Muscle of leg (tissue), 11 donors: ENCODE results near the gene NRAP. TPM values are rescaled to one million over a fixed set of nuclear protein-coding genes. Genes with fewer than 3 reads are reported as not detected.

Source experiments
- DNase-seq: peaks from one replicate; pipeline ENCODE4 v3.0.0; 2013
- H3K27ac ChIP-seq: one replicate; pipeline ENCODE4 v1.5.1; 2013; ENCODE audit warnings: mild to moderate bottlenecking, low read length, control low read depth
- H3K27me3 ChIP-seq: one replicate; pipeline ENCODE4 v1.6.1; 2013; ENCODE audit warnings: low read length; ENCODE audit not compliant: control insufficient read depth, insufficient read depth
- H3K36me3 ChIP-seq: one replicate; pipeline ENCODE4 v1.6.1; 2013; ENCODE audit warnings: low read length; ENCODE audit not compliant: control insufficient read depth, insufficient read depth
- H3K4me1 ChIP-seq: one replicate; pipeline ENCODE4 v1.6.1; 2013; ENCODE audit warnings: low read length; ENCODE audit not compliant: control insufficient read depth, insufficient read depth
- H3K4me3 ChIP-seq: one replicate; pipeline ENCODE4 v1.5.1; 2013; ENCODE audit warnings: low read length, control low read depth
- H3K9me3 ChIP-seq: replicated peaks from 2 replicates; pipeline ENCODE4 v1.6.1; 2013; ENCODE audit warnings: low read depth, low read length; ENCODE audit not compliant: control insufficient read depth
- WGBS: methylation state at CpG from one replicate; pipeline ENCODE4 v1.1.5; 2013; ENCODE audit warnings: missing lambda C conversion rate; ENCODE audit not compliant: insufficient coverage; 5-methylcytosine and 5-hydroxymethylcytosine counted together
- polyA plus RNA-seq, 8 donors: library from polyadenylated mRNA; unstranded; fragments of 120-200 nt; gene quantifications; one replicate each; pipeline versions ENCODE4 v1.2.1 to v1.2.3, GENCODE V29; 2013; ENCODE audit warnings: inconsistent platforms in 1 of 8, low replicate concordance in 1 of 8; ENCODE audit not compliant: insufficient read length in 8 of 8, insufficient read depth in 1 of 8
- total RNA-seq: library from RNA; stranded (reverse); fragments of 120-200 nt; gene quantifications from one replicate; pipeline ENCODE4 v1.2.4, GENCODE V29; 2013

Gene NRAP
- total and polyA plus RNA-seq, 9 donors, result 2.6 to 17.5 (median 7.2) TPM

- no peaks in the 10 kb centered on the region for H3K27me3 ChIP-seq
- H3K4me1 ChIP-seq, result peaks cover 13% of the 10 kb centered on the region
- H3K9me3 ChIP-seq, result no peaks in the 10 kb centered on the region
- H3K36me3 ChIP-seq, result no peaks in the 10 kb centered on the region
- 57% methylated on average over 11 of the region's 13 CpGs for WGBS
- H3K4me3 ChIP-seq, result no peak overlapping the region
- no peak for DNase-seq
- H3K27ac ChIP-seq, result no peak overlapping the region
Observed at GRCh38 chr10:113589201-113589770, 74.6 kb downstream of the NRAP start.

DNA sequence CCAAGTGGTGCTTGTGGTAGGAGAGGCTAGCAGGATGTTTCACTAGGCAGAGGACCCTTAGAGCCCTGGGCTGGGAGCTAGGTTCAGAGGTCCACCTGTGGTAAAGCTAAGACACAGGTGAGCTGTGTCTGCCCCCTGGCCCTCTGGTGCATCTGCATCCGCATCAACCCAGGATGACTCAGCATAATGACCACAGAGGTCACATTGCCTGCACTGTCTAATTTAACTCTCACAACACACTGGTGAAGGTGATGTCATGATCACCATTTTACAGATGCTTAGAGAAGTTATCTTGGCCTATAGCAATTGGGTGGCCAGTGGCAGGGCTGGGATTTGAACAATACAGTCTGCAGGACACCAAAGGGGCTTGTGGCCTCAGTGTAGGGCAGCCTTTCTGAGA, 77.9 kb downstream of the NRAP start:
- peaks cover 3% of the 10 kb centered on the region for H3K27me3 ChIP-seq
- peaks cover 25% of the 10 kb centered on the region for H3K4me1 ChIP-seq
- no peak overlapping the region for H3K4me3 ChIP-seq
- DNase-seq, result no peak
- WGBS, result no CpG with 5 or more reads among the region's 1 CpG
- H3K36me3 ChIP-seq, result no peaks in the 10 kb centered on the region
- H3K27ac ChIP-seq, result no peak overlapping the region
- no peaks in the 10 kb centered on the region for H3K9me3 ChIP-seq

DNA sequence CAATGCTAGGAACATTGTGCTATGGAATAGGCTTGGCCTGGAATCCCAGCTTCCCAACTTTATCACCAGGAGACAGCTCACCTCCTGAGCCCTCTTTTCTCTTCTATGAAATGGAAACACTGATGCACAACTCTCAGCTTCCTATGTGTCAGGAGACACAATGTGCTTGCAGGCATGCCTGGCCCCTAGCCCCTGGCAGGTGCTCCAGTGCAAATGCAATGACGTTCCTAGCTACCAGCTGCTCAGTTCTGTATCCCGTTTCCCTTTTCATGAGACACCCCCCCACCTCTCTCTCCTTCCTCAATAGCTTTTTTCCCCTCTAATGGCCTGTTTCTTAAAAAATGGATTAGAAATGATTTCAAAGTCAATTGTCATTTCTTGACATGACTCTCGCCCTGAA, 80.3 kb downstream of the NRAP start:
- H3K9me3 ChIP-seq, result no peaks in the 10 kb centered on the region
- H3K27ac ChIP-seq, result no peak overlapping the region
- WGBS, result 29% methylated on average over 1 of the region's 3 CpGs
- peaks cover 12% of the 10 kb centered on the region for H3K4me1 ChIP-seq
- peaks cover 3% of the 10 kb centered on the region for H3K27me3 ChIP-seq
- no peaks in the 10 kb centered on the region for H3K36me3 ChIP-seq
- no peak overlapping the region for H3K4me3 ChIP-seq
- DNase-seq, result peak; percentile 59

DNA sequence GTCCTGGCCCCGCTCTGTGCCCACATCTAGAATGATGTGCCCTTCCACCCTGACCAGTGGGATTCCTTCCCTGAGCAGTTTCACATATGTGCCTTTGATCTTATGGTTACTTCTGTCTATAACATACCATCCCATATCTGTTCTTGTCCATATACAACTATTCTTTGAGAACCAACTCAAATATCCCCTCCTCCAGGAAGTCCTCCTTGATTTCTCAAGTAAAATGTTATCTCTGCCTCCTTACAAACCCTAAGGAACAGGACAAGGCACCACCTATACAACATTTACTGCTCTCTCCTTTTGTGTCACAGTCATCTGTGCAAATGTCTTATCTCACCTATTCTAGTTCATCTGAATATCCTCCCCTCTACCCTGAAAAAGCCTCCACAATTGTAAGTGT, 82.7 kb downstream of the NRAP start:
- Histone ChIP-seq H3K27me3 (peaks cover 3% of the 10 kb centered on the region), H3K27ac (no peak overlapping the region), H3K4me1 (peaks cover 12% of the 10 kb centered on the region), H3K36me3 (no peaks in the 10 kb centered on the region), H3K4me3 (no peak overlapping the region), H3K9me3 (no peaks in the 10 kb centered on the region)
- DNase-seq, result no peak
- 78% methylated on average over 1 of the region's 1 CpG for WGBS

DNA sequence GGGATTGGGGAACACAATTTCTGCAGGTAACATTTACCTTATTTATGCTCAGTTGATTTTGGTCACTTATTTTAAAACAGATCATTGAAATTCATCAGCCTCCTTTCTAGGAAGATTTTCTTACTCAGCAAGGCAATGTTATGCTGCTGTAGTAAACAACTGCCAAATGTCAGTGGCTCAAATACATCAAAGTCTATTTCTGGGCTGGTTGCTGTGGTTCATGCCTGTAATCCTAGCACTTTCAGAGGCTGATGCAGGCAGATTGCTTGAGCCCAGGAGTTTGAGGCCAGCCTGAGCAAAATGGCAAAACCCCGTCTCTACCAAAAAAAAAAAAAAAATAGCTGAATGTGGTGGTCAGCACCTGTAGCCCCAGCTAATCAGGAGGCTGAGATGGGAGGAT, 85.1 kb downstream of the NRAP start:
- peaks cover 3% of the 10 kb centered on the region for H3K27me3 ChIP-seq
- H3K4me1 ChIP-seq, result peaks cover 7% of the 10 kb centered on the region
- H3K36me3 ChIP-seq, result no peaks in the 10 kb centered on the region
- no peaks in the 10 kb centered on the region for H3K9me3 ChIP-seq
- WGBS, result 100% methylated on average over 1 of the region's 1 CpG
- no peak overlapping the region for H3K27ac ChIP-seq
- no peak for DNase-seq
- H3K4me3 ChIP-seq, result no peak overlapping the region

DNA sequence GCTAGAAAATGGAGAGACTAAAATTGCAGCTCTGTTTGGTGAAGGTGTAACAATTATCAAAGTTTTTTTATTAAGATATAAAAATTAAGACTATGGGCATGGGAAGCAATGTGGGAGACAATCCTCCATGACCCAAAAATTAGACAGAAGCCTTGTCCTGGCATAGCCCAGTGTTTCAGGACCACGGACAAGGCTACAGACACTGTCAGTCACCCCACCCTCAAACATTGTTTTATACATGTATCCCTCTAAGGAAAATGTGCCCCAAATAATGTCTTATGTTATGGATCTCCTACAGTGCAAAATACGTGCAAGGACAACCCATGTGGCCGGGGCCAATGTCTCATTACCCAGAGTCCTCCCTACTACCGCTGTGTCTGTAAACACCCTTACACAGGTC, 87.0 kb downstream of the NRAP start:
- Histone ChIP-seq H3K4me1 (no peaks in the 10 kb centered on the region), H3K4me3 (no peak overlapping the region), H3K27ac (no peak overlapping the region), H3K27me3 (peaks cover 1% of the 10 kb centered on the region), H3K9me3 (no peaks in the 10 kb centered on the region), H3K36me3 (no peaks in the 10 kb centered on the region)
- WGBS, result 60% methylated on average over 3 of the region's 4 CpGs
- peak; percentile 59 for DNase-seq

GRCh38 chr10:113573368-113573767, 90.5 kb downstream of the NRAP start:
- no peak overlapping the region for H3K27ac ChIP-seq
- no CpG with 5 or more reads among the region's 1 CpG for WGBS
- no peaks in the 10 kb centered on the region for H3K36me3 ChIP-seq
- no peaks in the 10 kb centered on the region for H3K27me3 ChIP-seq
- H3K4me3 ChIP-seq, result no peak overlapping the region
- peaks cover 14% of the 10 kb centered on the region for H3K4me1 ChIP-seq
- H3K9me3 ChIP-seq, result no peaks in the 10 kb centered on the region
- no peak for DNase-seq

DNA sequence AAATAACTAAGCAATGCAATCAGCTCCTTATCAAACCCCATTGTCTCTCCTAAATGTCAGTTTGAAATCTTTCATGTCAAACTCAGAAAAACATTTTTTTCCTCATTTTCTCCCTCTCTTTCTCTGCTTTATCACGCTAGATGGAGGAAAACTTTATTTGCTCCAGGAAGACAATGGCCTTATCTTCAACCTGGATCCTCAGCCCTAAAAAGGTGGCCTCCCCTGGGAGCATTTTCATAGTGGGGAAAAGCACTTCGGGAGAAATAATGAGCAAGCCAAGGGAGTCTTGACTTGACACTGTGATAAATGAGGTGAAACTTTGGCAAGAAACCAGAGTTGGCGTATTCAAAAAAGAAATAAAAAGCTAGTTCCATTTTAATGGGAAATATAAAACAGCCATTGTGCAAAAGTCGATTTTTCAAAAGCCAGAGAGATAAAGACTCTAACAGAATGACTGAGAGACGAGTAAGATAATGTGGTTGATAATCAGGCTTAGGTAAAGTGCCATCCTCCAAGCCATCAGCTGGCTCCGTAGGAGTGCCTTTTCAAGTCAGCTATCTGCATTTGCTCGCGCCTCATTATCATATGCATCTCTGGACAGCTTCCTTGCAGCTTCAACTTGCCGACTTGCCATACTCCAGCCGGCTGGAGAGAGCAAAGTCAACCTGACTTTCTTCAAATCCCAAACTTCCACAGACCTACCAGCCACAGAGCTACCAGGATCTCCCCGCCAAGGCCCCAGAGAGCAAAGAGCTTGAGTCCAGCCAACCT, 91.1 kb downstream of the NRAP start:
- Histone ChIP-seq H3K4me3 (no peak overlapping the region), H3K36me3 (no peaks in the 10 kb centered on the region), H3K9me3 (no peaks in the 10 kb centered on the region), H3K4me1 (peaks cover 15% of the 10 kb centered on the region), H3K27me3 (no peaks in the 10 kb centered on the region), H3K27ac (no peak overlapping the region)
- 38% methylated on average over 7 of the region's 11 CpGs for WGBS
- DNase-seq, result no peak

DNA sequence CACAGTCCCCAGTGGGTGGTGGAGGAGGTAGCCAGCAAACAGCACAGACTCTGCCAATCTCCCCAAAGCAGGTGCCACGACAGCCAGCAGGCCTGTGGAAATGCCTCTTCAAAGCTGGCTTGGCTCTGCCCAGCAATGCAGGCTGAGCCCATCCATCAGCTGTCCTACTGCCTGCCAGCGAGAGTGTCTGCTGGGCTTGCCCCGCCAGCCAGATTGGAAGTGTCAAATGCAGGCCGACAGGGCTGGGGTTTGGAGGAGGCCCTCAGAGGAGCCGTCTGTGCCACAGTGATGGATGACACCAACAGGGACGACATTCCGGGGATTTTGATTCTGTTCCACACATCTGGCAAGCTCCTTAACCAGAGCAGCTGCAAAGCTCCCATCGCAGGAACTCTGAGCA, 94.3 kb downstream of the NRAP start:
- Histone ChIP-seq H3K4me3 (no peak overlapping the region), H3K27me3 (no peaks in the 10 kb centered on the region), H3K4me1 (peaks cover 15% of the 10 kb centered on the region), H3K9me3 (no peaks in the 10 kb centered on the region), H3K27ac (no peak overlapping the region), H3K36me3 (no peaks in the 10 kb centered on the region)
- peak; percentile 86 for DNase-seq
- WGBS, result 10% methylated on average over 8 of the region's 8 CpGs

DNA sequence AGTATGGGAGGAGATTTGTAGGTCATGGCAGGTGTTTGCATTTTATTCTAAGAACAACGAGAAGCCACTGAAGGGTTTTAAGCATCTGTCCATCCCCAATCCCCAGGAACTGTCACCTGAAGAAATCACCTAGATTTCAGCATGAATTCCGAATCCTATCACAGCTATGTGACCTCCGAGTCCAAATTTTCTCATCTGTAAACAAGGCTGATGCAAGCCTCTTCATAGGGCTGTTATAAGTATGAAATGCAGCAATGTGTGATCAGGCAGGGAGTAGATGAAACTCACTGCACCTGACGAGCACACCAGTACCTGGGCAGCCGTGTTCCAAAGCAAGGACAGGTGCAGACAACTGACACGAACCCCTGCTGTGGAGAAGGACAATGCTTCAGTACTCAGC, 97.0 kb downstream of the NRAP start:
- 70% methylated on average over 3 of the region's 6 CpGs for WGBS
- H3K36me3 ChIP-seq, result no peaks in the 10 kb centered on the region

More for the DNA sequence above, 97.0 kb downstream of the NRAP start:
- no peaks in the 10 kb centered on the region for H3K27me3 ChIP-seq
- H3K4me3 ChIP-seq, result no peak overlapping the region
- no peak for DNase-seq
- peaks cover 28% of the 10 kb centered on the region for H3K4me1 ChIP-seq
- H3K9me3 ChIP-seq, result no peaks in the 10 kb centered on the region
- H3K27ac ChIP-seq, result no peak overlapping the region
